ENCODE results near the gene DSCAML1. TPM values are rescaled to one million over a fixed set of nuclear protein-coding genes. Genes with fewer than 3 reads are reported as not detected.

The DSCAML1 gene
- total RNA-seq, 1 experiment from 2014 or later = 0.15 TPM

GRCh38 chr11:117705866-117706265, 91.2 kb downstream of the DSCAML1 start:
- Histone ChIP-seq H2BK120ac (ENCODE audit: low read depth, low read length, poor library complexity, severe bottlenecking) (no peak overlapping the region), H3K23me2 (ENCODE audit: insufficient read length, low read depth, low read length, poor library complexity, severe bottlenecking) (no peaks in the 10 kb centered on the region), H3K27me3 (ENCODE audit: insufficient read depth, low read length) (no peaks in the 10 kb centered on the region), H4K5ac (ENCODE audit: insufficient read length, low read depth, low read length) (no peak overlapping the region), H3K79me1 (ENCODE audit: insufficient read depth, low read depth, low read length, poor library complexity, severe bottlenecking) (no peaks in the 10 kb centered on the region), H3K4me1 (ENCODE audit: insufficient read depth, low read length) (peaks cover 6% of the 10 kb centered on the region), H2BK20ac (ENCODE audit: low read depth, low read length, poor library complexity, severe bottlenecking) (no peak overlapping the region), H4K91ac (ENCODE audit: insufficient read length, low read depth, low read length) (no peak overlapping the region), H3K9ac (ENCODE audit: extremely low read depth, insufficient read length, low read length) (no peak overlapping the region), H2AFZ (ENCODE audit: low read length) (no peak overlapping the region), H2BK5ac (ENCODE audit: insufficient read length, low read length) (no peak overlapping the region), H3K56ac (ENCODE audit: insufficient read length, low read depth, low read length) (no peak overlapping the region), H2BK12ac (ENCODE audit: insufficient read length, low read depth, low read length) (no peak overlapping the region), H3K4me2 (ENCODE audit: insufficient read depth, insufficient read length, low read length) (no peak overlapping the region), H3K79me2 (ENCODE audit: insufficient read depth, low read length) (no peaks in the 10 kb centered on the region), H3K27ac (ENCODE audit: insufficient read length, low read depth, low read length) (no peak overlapping the region), H2BK15ac (ENCODE audit: low read depth, low read length) (no peak overlapping the region), H3T11ph (ENCODE audit: low read length) (no peak overlapping the region), H3K18ac (ENCODE audit: insufficient read length, low read depth, low read length) (no peak overlapping the region), H4K8ac (replicated peaks; ENCODE audit: insufficient read length, low read depth, low read length) (no peak overlapping the region), H4K20me1 (ENCODE audit: control insufficient read depth, insufficient read depth, insufficient read length) (no peaks in the 10 kb centered on the region), H3K23ac (ENCODE audit: insufficient read length, low read depth, low read length) (no peak overlapping the region), H3K9me3 (ENCODE audit: control insufficient read depth, low read depth, low read length) (no peaks in the 10 kb centered on the region), H2AK5ac (ENCODE audit: insufficient read length, low read length) (no peak overlapping the region), H3K14ac (ENCODE audit: insufficient read depth, low read length) (no peak overlapping the region), H3K4ac (ENCODE audit: low read depth, low read length) (no peak overlapping the region)
- H3K36me3 Mint-ChIP-seq (ENCODE audit: insufficient read depth in 1 of 3, low read depth in 3 of 3) = no peaks in the 10 kb centered on the region
- no peaks in the 10 kb centered on the region for H3K9me3 Mint-ChIP-seq
- H3K4me3 Mint-ChIP-seq = no peak overlapping the region
- no CpG with 5 or more reads among the region's 6 CpGs for WGBS (ENCODE audit: extremely low coverage, insufficient read length, low lambda C conversion rate)
- TF ChIP-seq, protein P1, sequence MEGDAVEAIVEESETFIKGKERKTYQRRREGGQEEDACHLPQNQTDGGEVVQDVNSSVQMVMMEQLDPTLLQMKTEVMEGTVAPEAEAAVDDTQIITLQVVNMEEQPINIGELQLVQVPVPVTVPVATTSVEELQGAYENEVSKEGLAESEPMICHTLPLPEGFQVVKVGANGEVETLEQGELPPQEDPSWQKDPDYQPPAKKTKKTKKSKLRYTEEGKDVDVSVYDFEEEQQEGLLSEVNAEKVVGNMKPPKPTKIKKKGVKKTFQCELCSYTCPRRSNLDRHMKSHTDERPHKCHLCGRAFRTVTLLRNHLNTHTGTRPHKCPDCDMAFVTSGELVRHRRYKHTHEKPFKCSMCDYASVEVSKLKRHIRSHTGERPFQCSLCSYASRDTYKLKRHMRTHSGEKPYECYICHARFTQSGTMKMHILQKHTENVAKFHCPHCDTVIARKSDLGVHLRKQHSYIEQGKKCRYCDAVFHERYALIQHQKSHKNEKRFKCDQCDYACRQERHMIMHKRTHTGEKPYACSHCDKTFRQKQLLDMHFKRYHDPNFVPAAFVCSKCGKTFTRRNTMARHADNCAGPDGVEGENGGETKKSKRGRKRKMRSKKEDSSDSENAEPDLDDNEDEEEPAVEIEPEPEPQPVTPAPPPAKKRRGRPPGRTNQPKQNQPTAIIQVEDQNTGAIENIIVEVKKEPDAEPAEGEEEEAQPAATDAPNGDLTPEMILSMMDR (conservative IDR thresholded peaks at IDR 0.05) = no peak
- peaks cover 23 to 40% of the 10 kb centered on the region in 2 experiments for H3K4me1 Mint-ChIP-seq
- H3K27ac Mint-ChIP-seq = no peak overlapping the region
- H3K27me3 Mint-ChIP-seq (ENCODE audit: low read depth) = peaks cover 28% of the 10 kb centered on the region
- DNase-seq = no peak

All from H9 (cell line).